Small intestine (tissue), 7 donors: ENCODE results near the gene UBTD2. TPM values are rescaled to one million over a fixed set of nuclear protein-coding genes. Genes with fewer than 3 reads are reported as not detected.
"Not testable (repeated sequence)": the region's sequence is repeated elsewhere in the genome, so short reads cannot be mapped to it uniquely, and the experiment has no call there.

ENCODE experiments used
- DNase-seq, 2 donors: peaks; one replicate each; pipeline versions ENCODE4 v3.0.0 to v3.0.0-alpha.2; 2013
- FAIRE-seq: peaks from 2 replicates; lab custom pipeline; 2012; peaks lifted over from hg19 to GRCh38; lab: Jason Lieb, UNC
- H3K27ac ChIP-seq, 3 donors: one replicate each; pipeline ENCODE4 v1.5.1; 2013; ENCODE audit warnings: low read length in 2 of 3, mild to moderate bottlenecking in 2 of 3, control low read depth in 1 of 3, inconsistent platforms in 1 of 3, low read depth in 1 of 3, moderate library complexity in 1 of 3
- H3K27me3 ChIP-seq, 3 donors: one replicate each; pipeline ENCODE4 v1.6.1; 2013; ENCODE audit warnings: low read length in 3 of 3, inconsistent platforms in 1 of 3; ENCODE audit not compliant: control insufficient read depth in 3 of 3, insufficient read depth in 3 of 3
- H3K36me3 ChIP-seq, 3 donors: one replicate each; pipeline ENCODE4 v1.6.1; 2013; ENCODE audit warnings: low read length in 3 of 3, inconsistent platforms in 1 of 3, low read depth in 1 of 3, mild to moderate bottlenecking in 1 of 3, moderate library complexity in 1 of 3; ENCODE audit not compliant: control insufficient read depth in 3 of 3, insufficient read depth in 2 of 3
- H3K4me1 ChIP-seq, 3 donors: one replicate each; pipeline ENCODE4 v1.6.1; 2013; ENCODE audit warnings: low read length in 2 of 3, inconsistent platforms in 1 of 3, low read depth in 1 of 3, mild to moderate bottlenecking in 1 of 3, moderate library complexity in 1 of 3; ENCODE audit not compliant: control insufficient read depth in 3 of 3, insufficient read depth in 2 of 3
- H3K4me3 ChIP-seq, 3 donors: one replicate each; pipeline ENCODE4 v1.5.1; 2013; ENCODE audit warnings: low read length in 3 of 3, control low read depth in 1 of 3, inconsistent platforms in 1 of 3, low read depth in 1 of 3, mild to moderate bottlenecking in 1 of 3, moderate library complexity in 1 of 3
- H3K9me3 ChIP-seq, 2 donors: one replicate each; pipeline ENCODE4 v1.6.1; 2013; ENCODE audit warnings: low read depth in 1 of 2, low read length in 1 of 2; ENCODE audit not compliant: control insufficient read depth in 2 of 2, insufficient read depth in 1 of 2
- WGBS, 3 donors: extraction: QIAGEN DNeasy Blood & Tissue Kit; methylation state at CpG; one replicate each; pipeline ENCODE4 v1.1.7; 2013; 5-methylcytosine and 5-hydroxymethylcytosine counted together
- polyA plus RNA-seq, 4 donors: library from polyadenylated mRNA; stranded (reverse) in 3 of 4; unstranded in 1 of 4; fragments of 200-250 nt in 3 of 4; fragments of 120-200 nt in 1 of 4; gene quantifications; one replicate each; pipeline versions ENCODE4 v1.2.1 to v1.2.3, GENCODE V29; 2013
- donor health status: healthy with polysubstance abuse.
- donor health status: control.
- donor health status: control.
- donor health status: Bipolar disorder and iron deficiency.
- donor health status: healthy.

The UBTD2 gene
- polyA plus RNA-seq, 4 donors = 16.9 to 39.1 (median 22.0) TPM

- FAIRE-seq = no peak
- Histone ChIP-seq H3K4me3 (no peak overlapping the region), H3K36me3 (peaks cover 7 to 23% (median 8%) of the 10 kb centered on the region in 3 donors), H3K9me3 (no peaks in the 10 kb centered on the region), H3K27ac (no peak overlapping the region), H3K27me3 (no peaks in the 10 kb centered on the region), H3K4me1 (no peaks in the 10 kb centered on the region)
- WGBS, 3 donors = 93 to 95% (median 94%) methylated on average over 8 of the region's 8 CpGs
- no peak for DNase-seq
Measured at GRCh38 chr5:172211676-172212075, 71.9 kb downstream of the UBTD2 start.

- Histone ChIP-seq H3K27ac (no peak overlapping the region), H3K36me3 (peaks cover 6 to 22% (median 8%) of the 10 kb centered on the region in 3 donors), H3K9me3 (no peaks in the 10 kb centered on the region), H3K4me3 (no peak overlapping the region), H3K27me3 (no peaks in the 10 kb centered on the region), H3K4me1 (no peaks in the 10 kb centered on the region)
- FAIRE-seq (peak; percentile 59), DNase-seq (no peak)
- 96% methylated on average over 2 of the region's 2 CpGs for WGBS, 3 donors
Measured at GRCh38 chr5:172209714-172210113, 73.8 kb downstream of the UBTD2 start.

GRCh38 chr5:172207511-172207910 is 76.1 kb downstream of the UBTD2 start:
- Histone ChIP-seq H3K27me3 (no peaks in the 10 kb centered on the region), H3K4me3 (no peak overlapping the region), H3K4me1 (no peaks in the 10 kb centered on the region), H3K36me3 (peaks cover 5 to 11% (median 8%) of the 10 kb centered on the region in 3 donors), H3K9me3 (no peaks in the 10 kb centered on the region), H3K27ac (no peak overlapping the region)
- DNase-seq (no peak), FAIRE-seq (no peak)
- 47 to 75% (median 62%) methylated on average over 3 of the region's 3 CpGs for WGBS, 3 donors

GRCh38 chr5:172205984-172206383 is 77.6 kb downstream of the UBTD2 start:
- not testable (repeated sequence) for FAIRE-seq, H3K27ac ChIP-seq, H3K4me3 ChIP-seq, H3K27me3 ChIP-seq, H3K36me3 ChIP-seq, H3K9me3 ChIP-seq, DNase-seq, H3K4me1 ChIP-seq
- 94% methylated on average over 11 of the region's 11 CpGs for WGBS, 3 donors

- Histone ChIP-seq H3K4me3 (no peak overlapping the region), H3K27me3 (no peaks in the 10 kb centered on the region), H3K27ac (no peak overlapping the region), H3K36me3 (no peaks in the 10 kb centered on the region), H3K9me3 (no peaks in the 10 kb centered on the region), H3K4me1 (no peaks in the 10 kb centered on the region)
- 87 to 91% (median 87%) methylated on average over 6 of the region's 6 CpGs for WGBS, 3 donors
- no peak for DNase-seq
- no peak for FAIRE-seq
Measured at GRCh38 chr5:172200476-172200875, 83.1 kb downstream of the UBTD2 start.

GRCh38 chr5:172199446-172199845 is 84.1 kb downstream of the UBTD2 start:
- 87 to 97% (median 92%) methylated on average over 10 of the region's 10 CpGs for WGBS, 3 donors
- Histone ChIP-seq H3K27ac (no peak overlapping the region), H3K4me1 (no peaks in the 10 kb centered on the region), H3K4me3 (no peak overlapping the region), H3K27me3 (no peaks in the 10 kb centered on the region), H3K9me3 (no peaks in the 10 kb centered on the region), H3K36me3 (no peaks in the 10 kb centered on the region)
- FAIRE-seq (no peak), DNase-seq (no peak)

GRCh38 chr5:172197775-172198174 is 85.8 kb downstream of the UBTD2 start:
- not testable (repeated sequence) for H3K4me3 ChIP-seq, H3K36me3 ChIP-seq, DNase-seq, H3K9me3 ChIP-seq, H3K27me3 ChIP-seq, FAIRE-seq, H3K27ac ChIP-seq, H3K4me1 ChIP-seq
- 82 to 88% (median 83%) methylated on average over 4 of the region's 4 CpGs for WGBS, 3 donors

GRCh38 chr5:172194985-172195774 is 88.4 kb downstream of the UBTD2 start:
- no peak for DNase-seq
- no peak for FAIRE-seq

More at GRCh38 chr5:172194985-172195774, 88.4 kb downstream of the UBTD2 start:
- H3K27ac ChIP-seq = no peak overlapping the region
- no peaks in the 10 kb centered on the region for H3K4me1 ChIP-seq
- no peaks in the 10 kb centered on the region for H3K9me3 ChIP-seq
- WGBS, 3 donors = 64 to 72% (median 67%) methylated on average over 6 of the region's 6 CpGs
- no peak overlapping the region for H3K4me3 ChIP-seq
- H3K36me3 ChIP-seq = no peaks in the 10 kb centered on the region
- H3K27me3 ChIP-seq = no peaks in the 10 kb centered on the region
